PC-9 (cell line): ENCODE results near the gene SMCO3. TPM values are rescaled to one million over a fixed set of nuclear protein-coding genes. Genes with fewer than 3 reads are reported as not detected.

ENCODE experiments used
- BruUV-seq: library from RNA; stranded (reverse); fragments of 400-500 nt; replicated peaks from 2 replicates; lab custom pipeline; 2021; lab: Mats Ljungman, UMichigan
- CTCF ChIA-PET: fragments of 300-600 bp; sonication (Branson Sonifier 250); formaldehyde crosslinking; loops from one replicate; lab custom pipeline; 2022; ENCODE audit warnings: antibody characterized with exemption; lab: Charles Lee
- POLR2A ChIA-PET: fragments of 300-600 bp; sonication (Branson Sonifier 250); formaldehyde crosslinking; loops from one replicate; lab custom pipeline; 2022; ENCODE audit warnings: antibody characterized with exemption; ENCODE audit not compliant: unreplicated experiment; lab: Charles Lee
- DNase-seq, 2 experiments: peaks; one replicate each; pipeline versions ENCODE4 v3.0.0 to v3.0.0-alpha.2; 2015 to 2022; ENCODE audit warnings: mixed read lengths in 1 of 2
- H2AFZ ChIP-seq: fragments of 200-600 bp; sonication (generic); 2 replicates; pipeline ENCODE4 v1.8.1; 2017; ENCODE audit warnings: antibody characterized with exemption
- H3F3A ChIP-seq: fragments of 200-600 bp; sonication (generic); 2 replicates; pipeline ENCODE4 v1.8.1; 2017; ENCODE audit warnings: antibody characterized with exemption, mild to moderate bottlenecking, low read depth; ENCODE audit not compliant: insufficient read depth
- H3K27ac ChIP-seq: fragments of 200-600 bp; sonication (generic); 2 replicates; pipeline ENCODE4 v1.6.1; 2016; ENCODE audit warnings: mixed run types
- H3K27me3 ChIP-seq: fragments of 200-600 bp; sonication (generic); 2 replicates; pipeline ENCODE4 v1.6.1; 2016; ENCODE audit warnings: low read depth, mixed run types; ENCODE audit not compliant: insufficient read depth
- H3K36me3 ChIP-seq: fragments of 200-600 bp; sonication (generic); 2 replicates; pipeline ENCODE4 v1.6.1; 2016; ENCODE audit warnings: low read depth, mixed run types
- H3K4me1 ChIP-seq: fragments of 200-600 bp; sonication (generic); replicated peaks from 2 replicates; pipeline ENCODE4 v1.6.1; 2016; ENCODE audit warnings: mixed run types; ENCODE audit not compliant: insufficient read depth
- H3K4me2 ChIP-seq: fragments of 200-600 bp; sonication (generic); 2 replicates; pipeline ENCODE4 v1.6.1; 2017; ENCODE audit warnings: mixed run types
- H3K4me3 ChIP-seq: fragments of 200-600 bp; sonication (generic); 2 replicates; pipeline ENCODE4 v1.6.1; 2016; ENCODE audit warnings: mixed run types
- H3K79me2 ChIP-seq: fragments of 200-600 bp; sonication (generic); 2 replicates; pipeline ENCODE4 v1.6.1; 2017; ENCODE audit warnings: low read depth, mixed run types
- H3K9me2 ChIP-seq: fragments of 200-600 bp; sonication (generic); 2 replicates; pipeline ENCODE4 v1.8.1; 2017; ENCODE audit warnings: mild to moderate bottlenecking; ENCODE audit not compliant: insufficient read depth
- H3K9me3 ChIP-seq: fragments of 200-600 bp; sonication (generic); 2 replicates; pipeline ENCODE4 v1.8.1; 2016; ENCODE audit warnings: low read depth; ENCODE audit not compliant: insufficient read depth
- H4K20me1 ChIP-seq: fragments of 200-600 bp; sonication (generic); 2 replicates; pipeline ENCODE4 v1.8.1; 2017; ENCODE audit not compliant: insufficient read depth
- EZH2 ChIP-seq: fragments of 200-600 bp; sonication (generic); IDR thresholded peaks from 2 replicates; pipeline ENCODE4 v1.8.0; 2017; ENCODE audit warnings: antibody characterized with exemption, low read depth
- intact Hi-C: fragments of 100-400 bp; cut with micrococcal nuclease; formaldehyde crosslinking; loops from one replicate; pipeline ENCODE4 v1.10.0; 2022; ENCODE audit not compliant: unreplicated experiment
- total RNA-seq: library from RNA; stranded (reverse); gene quantifications from 2 replicates; pipeline ENCODE4 v1.2.3, GENCODE V29; 2021
- TF ChIP-seq, protein P1 (sequence below): fragments of 200-600 bp; sonication (generic); conservative IDR thresholded peaks from 2 replicates; pipeline ENCODE4 v1.6.1; 2017; ENCODE audit warnings: mixed run types, antibody characterized with exemption, mild to moderate bottlenecking, moderate library complexity

Gene SMCO3
- total RNA-seq, 1 experiment from 2014 or later = not detected

DNA sequence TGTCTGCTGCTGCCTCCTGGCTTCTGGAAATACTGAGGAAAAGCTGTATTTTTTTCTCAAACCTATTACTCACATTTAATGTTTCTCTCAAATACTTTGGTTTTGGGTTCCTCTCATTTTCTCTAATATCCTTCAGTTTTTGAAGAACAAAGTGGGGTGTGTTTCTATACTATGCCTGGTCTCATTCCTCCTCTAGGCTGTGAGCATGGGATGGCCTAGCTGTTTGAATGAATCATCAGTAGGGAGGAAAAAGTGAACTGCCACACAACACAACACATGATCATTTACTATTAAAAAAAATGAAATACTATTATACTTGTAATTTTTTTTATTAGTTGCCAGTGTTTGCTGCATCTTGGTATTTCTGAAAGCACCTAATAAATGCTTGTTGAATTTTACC is 11.3 kb upstream of the SMCO3 start:
- intact Hi-C loops = no loop called here
- CTCF ChIA-PET = no interaction called here
- Histone ChIP-seq H3K4me1 (no peaks in the 10 kb centered on the region), H3K27ac (no peak overlapping the region), H2AFZ (no peak overlapping the region), H3K9me3 (no peaks in the 10 kb centered on the region), H3K27me3 (no peaks in the 10 kb centered on the region), H3F3A (no peaks in the 10 kb centered on the region), H3K4me2 (no peak overlapping the region), H3K36me3 (no peaks in the 10 kb centered on the region), H3K4me3 (no peak overlapping the region), H3K9me2 (no peaks in the 10 kb centered on the region), H3K79me2 (no peaks in the 10 kb centered on the region), H4K20me1 (no peaks in the 10 kb centered on the region)
- no peak for DNase-seq
- POLR2A ChIA-PET = interaction anchor here (0.6 kb wide), 1 partner anchor 9 kb away, joined by 9 read pairs; no protein-coding TSS in a partner anchor
- no peak for TF ChIP-seq EZH2
- TF ChIP-seq, protein P1, sequence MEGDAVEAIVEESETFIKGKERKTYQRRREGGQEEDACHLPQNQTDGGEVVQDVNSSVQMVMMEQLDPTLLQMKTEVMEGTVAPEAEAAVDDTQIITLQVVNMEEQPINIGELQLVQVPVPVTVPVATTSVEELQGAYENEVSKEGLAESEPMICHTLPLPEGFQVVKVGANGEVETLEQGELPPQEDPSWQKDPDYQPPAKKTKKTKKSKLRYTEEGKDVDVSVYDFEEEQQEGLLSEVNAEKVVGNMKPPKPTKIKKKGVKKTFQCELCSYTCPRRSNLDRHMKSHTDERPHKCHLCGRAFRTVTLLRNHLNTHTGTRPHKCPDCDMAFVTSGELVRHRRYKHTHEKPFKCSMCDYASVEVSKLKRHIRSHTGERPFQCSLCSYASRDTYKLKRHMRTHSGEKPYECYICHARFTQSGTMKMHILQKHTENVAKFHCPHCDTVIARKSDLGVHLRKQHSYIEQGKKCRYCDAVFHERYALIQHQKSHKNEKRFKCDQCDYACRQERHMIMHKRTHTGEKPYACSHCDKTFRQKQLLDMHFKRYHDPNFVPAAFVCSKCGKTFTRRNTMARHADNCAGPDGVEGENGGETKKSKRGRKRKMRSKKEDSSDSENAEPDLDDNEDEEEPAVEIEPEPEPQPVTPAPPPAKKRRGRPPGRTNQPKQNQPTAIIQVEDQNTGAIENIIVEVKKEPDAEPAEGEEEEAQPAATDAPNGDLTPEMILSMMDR = no peak
- no TSS peak for BruUV-seq

DNA sequence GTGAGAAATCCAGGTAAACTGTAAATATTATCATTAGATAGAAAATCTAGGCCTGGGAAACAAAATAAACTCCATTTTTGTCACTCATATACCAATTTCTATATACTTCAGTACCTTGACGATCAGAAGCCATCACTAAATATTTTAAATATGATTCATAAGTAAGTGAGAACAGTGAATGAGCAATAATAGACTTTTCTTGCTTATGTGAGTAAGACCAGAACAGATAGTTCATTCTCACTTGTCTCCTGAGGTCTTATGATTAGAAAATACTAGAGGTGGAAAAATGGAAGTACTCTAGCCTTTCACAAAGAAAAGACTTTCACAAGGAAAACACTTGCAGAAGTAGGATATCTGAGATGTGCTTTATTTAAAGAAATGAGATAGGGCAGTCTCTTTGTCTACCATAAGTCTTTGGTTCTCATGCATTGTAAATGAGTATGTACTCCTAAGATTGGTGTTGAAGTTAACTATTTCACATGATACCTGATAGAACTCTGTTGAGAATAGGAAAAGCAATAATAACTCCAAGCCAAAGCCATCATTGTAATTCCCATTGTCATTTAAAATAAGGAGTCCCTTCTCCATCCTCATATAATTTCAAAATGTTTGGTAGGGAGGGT is 10.1 kb upstream of the SMCO3 start:
- TF ChIP-seq EZH2 = no peak
- TF ChIP-seq, protein P1 = no peak
- Histone ChIP-seq H3K36me3 (no peaks in the 10 kb centered on the region), H3K79me2 (no peaks in the 10 kb centered on the region), H3F3A (no peaks in the 10 kb centered on the region), H3K9me3 (no peaks in the 10 kb centered on the region), H3K4me3 (no peak overlapping the region), H2AFZ (no peak overlapping the region), H3K4me1 (no peaks in the 10 kb centered on the region), H3K4me2 (no peak overlapping the region), H4K20me1 (no peaks in the 10 kb centered on the region), H3K27me3 (no peaks in the 10 kb centered on the region), H3K27ac (no peak overlapping the region), H3K9me2 (no peaks in the 10 kb centered on the region)
- CTCF ChIA-PET = no interaction called here
- BruUV-seq = no TSS peak
- no peak for DNase-seq
- intact Hi-C loops = no loop called here
- POLR2A ChIA-PET = no interaction called here

DNA sequence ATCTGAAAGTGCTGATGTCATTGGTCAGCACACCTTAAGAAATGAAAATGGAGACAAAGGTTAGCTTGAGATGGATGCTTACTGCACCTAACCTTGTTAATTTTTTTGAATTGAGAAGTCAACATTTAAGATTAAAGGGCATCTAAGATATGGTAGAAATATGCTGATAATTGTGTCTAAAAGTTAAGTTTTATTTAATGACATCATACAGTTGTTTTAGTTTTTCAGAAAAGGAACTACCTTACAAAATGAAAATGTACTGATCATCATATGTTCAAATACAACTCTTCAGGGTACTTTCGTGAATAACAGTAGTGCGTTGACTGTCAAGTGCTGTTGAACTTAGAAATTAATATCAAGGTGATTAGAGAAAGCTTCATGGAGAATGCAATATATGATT is 2.5 kb downstream of the SMCO3 start:
- no peak for TF ChIP-seq EZH2
- TF ChIP-seq, protein P1 = peak; percentile 7; the same call in 1 of the 2 replicates
- H3K36me3 ChIP-seq = no peaks in the 10 kb centered on the region
- no peaks in the 10 kb centered on the region for H3K9me2 ChIP-seq
- H3F3A ChIP-seq = no peaks in the 10 kb centered on the region
- no peak overlapping the region for H3K4me2 ChIP-seq
- DNase-seq = no peak
- no TSS peak for BruUV-seq
- H3K27ac ChIP-seq = no peak overlapping the region
- no peaks in the 10 kb centered on the region for H3K4me1 ChIP-seq
- no peak overlapping the region for H2AFZ ChIP-seq
- H3K79me2 ChIP-seq = no peaks in the 10 kb centered on the region
- H3K9me3 ChIP-seq = no peaks in the 10 kb centered on the region
- no peaks in the 10 kb centered on the region for H4K20me1 ChIP-seq
- H3K4me3 ChIP-seq = no peak overlapping the region
- CTCF ChIA-PET = interaction anchor here (0.7 to 2.4 kb wide), 6 partner anchors 42 to 410 kb away, joined by 3 to 19 read pairs (median 4); partner anchors contain the start of gene RERG
- intact Hi-C loops = loop anchor here (1.0 to 10.0 kb wide), 7 partner anchors 34 to 711 kb away; partner anchors contain the start of gene RERG
- POLR2A ChIA-PET = interaction anchor here (0.5 to 0.7 kb wide), 4 partner anchors 18 to 141 kb away, joined by 3 to 30 read pairs (median 7); no protein-coding TSS in a partner anchor
- no peaks in the 10 kb centered on the region for H3K27me3 ChIP-seq
